ENCODE data around the gene SFMBT2.

GRCh38 chr10:7426349-7426748 lies 15.5 kb upstream of the SFMBT2 start:
- TF ChIP-seq CTCF (IDR thresholded peaks at IDR 0.05) (no peak), POLR2A (IDR thresholded peaks at IDR 0.05) (no peak)
